Measurements from ENCODE around the gene ETV5. TPM values are rescaled to one million over a fixed set of nuclear protein-coding genes. Genes with fewer than 3 reads are reported as not detected.

ETV5 gene
- total and polyA plus RNA-seq, 2 donors from 2014 or later: 5.1 to 34.6 TPM

GRCh38 chr3:186115239-186115996 lies 6.5 kb upstream of the ETV5 start:
- TF ChIP-seq CTCF (IDR thresholded peaks at IDR 0.05; ENCODE audit: borderline replicate concordance, extremely low read depth, insufficient read depth): no peak
- Histone ChIP-seq H3K9ac (ENCODE audit: low read length in 3 of 3) (no peak overlapping the region), H3K4me3 (ENCODE audit: low read length in 3 of 3) (no peak overlapping the region), H3K27ac (ENCODE audit: low read depth in 2 of 2, low read length in 2 of 2) (no peak overlapping the region), H3K27me3 (ENCODE audit: control insufficient read depth, insufficient read depth, low read length) (peaks cover 3% of the 10 kb centered on the region), H3K36me3 (ENCODE audit: control insufficient read depth in 2 of 3, insufficient read depth in 3 of 3, low read length in 3 of 3) (no peaks in the 10 kb centered on the region), H3K4me1 (ENCODE audit: control insufficient read depth in 2 of 3, insufficient read depth in 2 of 3, low read depth in 1 of 3, low read length in 3 of 3) (peaks cover 0 to 2% (median under 1%) of the 10 kb centered on the region in 3 donors), H3K9me3 (ENCODE audit: control insufficient read depth in 2 of 3, insufficient read depth in 1 of 3, low read length in 3 of 3) (no peaks in the 10 kb centered on the region)
- FAIRE-seq (no peak), DNase-seq (no peak)
- intact Hi-C loops (cut with DNase I): no loop called here

GRCh38 chr3:186110975-186111974 lies 2.4 kb upstream of the ETV5 start:
- Histone ChIP-seq H3K9ac (ENCODE audit: low read length in 3 of 3) (no peak overlapping the region), H3K4me1 (ENCODE audit: control insufficient read depth in 2 of 3, insufficient read depth in 2 of 3, low read depth in 1 of 3, low read length in 3 of 3) (peaks cover 0 to 10% (median 7%) of the 10 kb centered on the region in 3 donors), H3K27ac (ENCODE audit: low read depth in 2 of 2, low read length in 2 of 2) (no peak overlapping the region), H3K27me3 (ENCODE audit: control insufficient read depth, insufficient read depth, low read length) (peaks cover 3% of the 10 kb centered on the region), H3K9me3 (ENCODE audit: control insufficient read depth in 2 of 3, insufficient read depth in 1 of 3, low read length in 3 of 3) (no peaks in the 10 kb centered on the region), H3K4me3 (ENCODE audit: low read length in 3 of 3) (no peak overlapping the region), H3K36me3 (ENCODE audit: control insufficient read depth in 2 of 3, insufficient read depth in 3 of 3, low read length in 3 of 3) (no peaks in the 10 kb centered on the region)
- no peak for TF ChIP-seq CTCF (IDR thresholded peaks at IDR 0.05; ENCODE audit: borderline replicate concordance, extremely low read depth, insufficient read depth)
- DNase-seq (peak in 3 of 5 donors; percentile 31 to 77 (median 74)), FAIRE-seq (no peak)
- intact Hi-C loops (cut with DNase I): no loop called here

- Histone ChIP-seq H3K36me3 (ENCODE audit: control insufficient read depth in 2 of 3, insufficient read depth in 3 of 3, low read length in 3 of 3) (peaks cover 0 to 3% (median 0%) of the 10 kb centered on the region in 3 donors), H3K27ac (ENCODE audit: low read depth in 2 of 2, low read length in 2 of 2) (peak overlapping the region; percentile 66 to 85), H3K9me3 (ENCODE audit: control insufficient read depth in 2 of 3, insufficient read depth in 1 of 3, low read length in 3 of 3) (no peaks in the 10 kb centered on the region), H3K9ac (ENCODE audit: low read length in 3 of 3) (peak overlapping the region in 1 of 3 donors; percentile 89), H3K4me1 (ENCODE audit: control insufficient read depth in 2 of 3, insufficient read depth in 2 of 3, low read depth in 1 of 3, low read length in 3 of 3) (peaks cover 0 to 10% (median 7%) of the 10 kb centered on the region in 3 donors), H3K27me3 (ENCODE audit: control insufficient read depth, insufficient read depth, low read length) (peaks cover 3% of the 10 kb centered on the region), H3K4me3 (ENCODE audit: low read length in 3 of 3) (peak overlapping the region; percentile 63 to 85 (median 84))
- no peak for FAIRE-seq
- intact Hi-C loops (cut with DNase I): no loop called here
- DNase-seq: peak; percentile 57 to 81 (median 76)
- no peak for TF ChIP-seq CTCF (IDR thresholded peaks at IDR 0.05; ENCODE audit: borderline replicate concordance, extremely low read depth, insufficient read depth)
Observed at GRCh38 chr3:186109897-186110803, 1.3 kb upstream of the ETV5 start.

All from kidney (tissue), 14 donors.